Osteoblast (primary cell): ENCODE results near the gene SPATA3. TPM values are rescaled to one million over a fixed set of nuclear protein-coding genes. Genes with fewer than 3 reads are reported as not detected.

ENCODE experiments used
- DNase-seq: peaks from one replicate; pipeline ENCODE4 v3.0.0; 2011; ENCODE audit warnings: low spot score, mixed read lengths; ENCODE audit not compliant: insufficient read length; ENCODE audit errors: missing footprints
- H2AFZ ChIP-seq: 2 replicates; pipeline ENCODE4 v1.6.0; 2011; ENCODE audit warnings: mild to moderate bottlenecking, low read length
- H3K27ac ChIP-seq: 2 replicates; pipeline ENCODE4 v1.5.1; 2011; ENCODE audit warnings: mild to moderate bottlenecking, low read depth, low read length, moderate library complexity
- H3K27me3 ChIP-seq: 2 replicates; pipeline ENCODE4 v1.6.0; 2012; ENCODE audit warnings: mild to moderate bottlenecking, control low read depth, inconsistent platforms, low read length, moderate library complexity; ENCODE audit not compliant: insufficient read depth
- H3K36me3 ChIP-seq: 2 replicates; pipeline ENCODE4 v1.5.1; 2011; ENCODE audit warnings: mild to moderate bottlenecking, low read length, control low read depth, moderate library complexity; ENCODE audit not compliant: insufficient read depth
- H3K4me1 ChIP-seq: 2 replicates; pipeline ENCODE4 v1.5.1; 2011; ENCODE audit warnings: mild to moderate bottlenecking, low read length, control low read depth, moderate library complexity; ENCODE audit not compliant: insufficient read depth
- H3K4me2 ChIP-seq: 2 replicates; pipeline ENCODE4 v1.6.0; 2011; ENCODE audit warnings: mild to moderate bottlenecking, low read length; ENCODE audit not compliant: insufficient read depth
- H3K4me3 ChIP-seq: fragments of 200-600 bp; sonication (generic); 3 replicates; pipeline ENCODE4 v1.5.1; 2012; ENCODE audit warnings: mild to moderate bottlenecking, low read length, inconsistent platforms; ENCODE audit not compliant: insufficient read depth
- H3K79me2 ChIP-seq: 2 replicates; pipeline ENCODE4 v1.6.0; 2012; ENCODE audit warnings: mild to moderate bottlenecking, low read length, control low read depth, inconsistent platforms; ENCODE audit not compliant: insufficient read depth
- H3K9me3 ChIP-seq: 2 replicates; pipeline ENCODE4 v1.5.1; 2011; ENCODE audit warnings: low read depth, low read length, control low read depth
- H4K20me1 ChIP-seq: 2 replicates; pipeline ENCODE4 v1.6.0; 2012; ENCODE audit warnings: mild to moderate bottlenecking, low read length, control low read depth; ENCODE audit not compliant: insufficient read depth
- total RNA-seq: library from RNA; depleted of rRNA; stranded (reverse); fragments of >200 nt; gene quantifications from 2 replicates; pipeline ENCODE4 v1.2.3, GENCODE V29; 2012
- TF ChIP-seq, protein P1 (sequence below): IDR thresholded peaks from 2 replicates; pipeline ENCODE4 v1.5.1; 2011; ENCODE audit warnings: mild to moderate bottlenecking, low read depth, low read length, moderate library complexity; ENCODE audit errors: extremely low read depth

Gene SPATA3
- total RNA-seq, 1 donor: not detected

DNA sequence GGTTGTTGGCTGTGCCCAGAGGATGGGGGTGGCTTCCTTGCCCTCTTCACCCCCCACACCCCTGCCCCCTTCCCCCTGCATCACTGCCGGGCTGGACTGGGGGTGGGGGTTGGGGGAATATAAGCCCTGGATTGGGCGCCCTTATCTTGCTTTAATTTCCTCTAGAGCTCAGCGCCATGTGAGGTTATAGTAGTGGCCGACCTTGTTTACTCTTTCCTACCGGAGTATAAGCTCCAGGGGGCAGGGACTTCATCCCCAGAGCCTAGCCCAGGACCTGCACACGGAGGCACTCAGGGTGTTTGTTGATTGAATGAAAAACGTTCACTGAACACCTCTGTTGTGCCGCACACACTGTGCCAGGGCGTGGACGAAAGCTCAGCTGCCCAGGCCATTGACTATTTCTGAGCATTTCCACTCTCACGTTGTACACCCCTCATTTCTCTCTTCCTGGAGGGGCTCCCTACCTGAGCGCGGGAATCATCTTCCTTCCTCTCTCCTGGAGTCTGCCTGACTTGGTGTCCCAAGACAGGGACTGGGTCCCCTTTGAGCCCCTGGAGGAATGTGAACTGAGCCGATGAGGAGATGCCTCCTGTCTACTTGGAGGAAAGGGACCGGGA, 9.3 kb upstream of the SPATA3 start:
- H4K20me1 ChIP-seq: no peaks in the 10 kb centered on the region
- no peaks in the 10 kb centered on the region for H3K36me3 ChIP-seq
- peak; percentile 82 for DNase-seq
- H3K27me3 ChIP-seq: peaks cover 6% of the 10 kb centered on the region
- peak overlapping the region; percentile 91 for H2AFZ ChIP-seq
- peak overlapping the region; percentile 64 for H3K4me3 ChIP-seq
- H3K4me1 ChIP-seq: peaks cover 4% of the 10 kb centered on the region
- no peaks in the 10 kb centered on the region for H3K79me2 ChIP-seq
- no peak overlapping the region for H3K27ac ChIP-seq
- TF ChIP-seq, protein P1, sequence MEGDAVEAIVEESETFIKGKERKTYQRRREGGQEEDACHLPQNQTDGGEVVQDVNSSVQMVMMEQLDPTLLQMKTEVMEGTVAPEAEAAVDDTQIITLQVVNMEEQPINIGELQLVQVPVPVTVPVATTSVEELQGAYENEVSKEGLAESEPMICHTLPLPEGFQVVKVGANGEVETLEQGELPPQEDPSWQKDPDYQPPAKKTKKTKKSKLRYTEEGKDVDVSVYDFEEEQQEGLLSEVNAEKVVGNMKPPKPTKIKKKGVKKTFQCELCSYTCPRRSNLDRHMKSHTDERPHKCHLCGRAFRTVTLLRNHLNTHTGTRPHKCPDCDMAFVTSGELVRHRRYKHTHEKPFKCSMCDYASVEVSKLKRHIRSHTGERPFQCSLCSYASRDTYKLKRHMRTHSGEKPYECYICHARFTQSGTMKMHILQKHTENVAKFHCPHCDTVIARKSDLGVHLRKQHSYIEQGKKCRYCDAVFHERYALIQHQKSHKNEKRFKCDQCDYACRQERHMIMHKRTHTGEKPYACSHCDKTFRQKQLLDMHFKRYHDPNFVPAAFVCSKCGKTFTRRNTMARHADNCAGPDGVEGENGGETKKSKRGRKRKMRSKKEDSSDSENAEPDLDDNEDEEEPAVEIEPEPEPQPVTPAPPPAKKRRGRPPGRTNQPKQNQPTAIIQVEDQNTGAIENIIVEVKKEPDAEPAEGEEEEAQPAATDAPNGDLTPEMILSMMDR: no peak
- peak overlapping the region; percentile 87 for H3K4me2 ChIP-seq
- no peaks in the 10 kb centered on the region for H3K9me3 ChIP-seq

DNA sequence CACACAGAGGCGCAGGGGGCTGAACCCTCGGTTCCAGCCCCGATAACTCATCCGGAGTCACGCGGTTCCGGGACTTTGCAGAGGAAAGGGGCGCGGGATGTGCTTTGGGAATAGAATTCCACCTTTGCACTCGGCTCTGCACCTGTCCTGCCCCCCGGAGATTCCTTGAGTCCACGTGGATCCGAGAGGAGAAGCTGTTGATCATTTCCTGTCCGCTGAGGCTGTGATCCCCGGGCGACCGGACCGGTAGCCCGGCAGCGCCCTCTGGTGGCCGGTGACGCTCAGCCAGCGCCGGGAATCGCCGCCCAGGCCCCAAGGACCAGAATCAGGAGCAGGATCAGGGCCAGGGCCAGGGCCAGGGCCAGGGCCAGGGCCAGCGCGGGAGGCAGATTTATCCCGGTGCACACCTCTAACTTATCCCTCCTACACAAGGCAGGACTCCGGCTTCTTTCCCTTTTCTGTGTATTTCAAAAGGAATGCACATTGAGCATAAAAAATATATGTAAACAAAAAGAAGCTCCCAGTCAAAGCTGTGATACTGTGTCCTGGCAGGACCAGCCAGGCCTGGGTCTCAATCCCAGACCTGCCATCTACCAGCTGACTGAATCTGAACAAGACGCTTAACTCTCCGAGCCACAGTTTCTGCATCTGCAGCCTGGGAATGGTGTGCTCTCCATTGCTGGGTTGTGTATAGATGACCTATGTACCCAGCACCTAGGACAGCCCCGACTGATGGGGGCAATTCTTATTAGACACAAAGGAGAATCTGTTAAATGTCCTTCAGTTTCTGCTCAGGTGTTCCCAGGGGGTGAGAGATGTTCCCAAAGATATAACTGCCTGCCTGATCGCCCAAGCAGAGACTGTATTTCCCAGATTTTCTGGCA, 8.5 kb upstream of the SPATA3 start:
- Histone ChIP-seq H3K27me3 (peaks cover 9% of the 10 kb centered on the region), H3K9me3 (no peaks in the 10 kb centered on the region), H3K79me2 (no peaks in the 10 kb centered on the region), H3K4me2 (peak overlapping the region; percentile 87), H4K20me1 (no peaks in the 10 kb centered on the region), H3K27ac (no peak overlapping the region), H3K36me3 (no peaks in the 10 kb centered on the region), H3K4me3 (peak overlapping the region; percentile 64), H2AFZ (peak overlapping the region; percentile 91), H3K4me1 (peaks cover 4% of the 10 kb centered on the region)
- peak; percentile 99 for DNase-seq
- TF ChIP-seq, protein P1: peak; percentile 84

DNA sequence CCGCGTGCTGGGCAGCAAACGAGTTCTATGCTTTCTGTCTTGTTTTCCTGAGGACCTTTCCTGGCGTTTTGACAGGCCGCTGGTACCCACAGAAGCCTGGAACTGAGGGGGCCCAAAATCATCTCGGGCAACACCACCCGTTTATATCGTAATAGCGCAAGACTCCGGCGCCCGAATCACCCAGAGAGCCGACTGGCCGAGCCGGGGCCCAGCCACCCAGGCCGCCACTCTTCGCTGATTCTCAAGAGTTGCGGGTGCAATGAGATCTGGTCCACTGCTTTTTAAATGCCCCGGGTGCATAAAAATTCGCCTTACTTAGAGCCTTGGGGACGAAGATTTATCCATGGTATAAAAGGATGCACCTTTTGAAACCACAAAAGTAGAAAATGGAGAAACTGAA, 6.2 kb upstream of the SPATA3 start:
- peaks cover 4% of the 10 kb centered on the region for H3K4me1 ChIP-seq
- H2AFZ ChIP-seq: no peak overlapping the region
- H3K4me3 ChIP-seq: no peak overlapping the region
- H4K20me1 ChIP-seq: no peaks in the 10 kb centered on the region
- no peaks in the 10 kb centered on the region for H3K79me2 ChIP-seq
- H3K9me3 ChIP-seq: no peaks in the 10 kb centered on the region
- no peaks in the 10 kb centered on the region for H3K36me3 ChIP-seq
- no peak for DNase-seq
- TF ChIP-seq, protein P1: no peak
- H3K4me2 ChIP-seq: no peak overlapping the region
- H3K27me3 ChIP-seq: peaks cover 11% of the 10 kb centered on the region
- H3K27ac ChIP-seq: no peak overlapping the region

DNA sequence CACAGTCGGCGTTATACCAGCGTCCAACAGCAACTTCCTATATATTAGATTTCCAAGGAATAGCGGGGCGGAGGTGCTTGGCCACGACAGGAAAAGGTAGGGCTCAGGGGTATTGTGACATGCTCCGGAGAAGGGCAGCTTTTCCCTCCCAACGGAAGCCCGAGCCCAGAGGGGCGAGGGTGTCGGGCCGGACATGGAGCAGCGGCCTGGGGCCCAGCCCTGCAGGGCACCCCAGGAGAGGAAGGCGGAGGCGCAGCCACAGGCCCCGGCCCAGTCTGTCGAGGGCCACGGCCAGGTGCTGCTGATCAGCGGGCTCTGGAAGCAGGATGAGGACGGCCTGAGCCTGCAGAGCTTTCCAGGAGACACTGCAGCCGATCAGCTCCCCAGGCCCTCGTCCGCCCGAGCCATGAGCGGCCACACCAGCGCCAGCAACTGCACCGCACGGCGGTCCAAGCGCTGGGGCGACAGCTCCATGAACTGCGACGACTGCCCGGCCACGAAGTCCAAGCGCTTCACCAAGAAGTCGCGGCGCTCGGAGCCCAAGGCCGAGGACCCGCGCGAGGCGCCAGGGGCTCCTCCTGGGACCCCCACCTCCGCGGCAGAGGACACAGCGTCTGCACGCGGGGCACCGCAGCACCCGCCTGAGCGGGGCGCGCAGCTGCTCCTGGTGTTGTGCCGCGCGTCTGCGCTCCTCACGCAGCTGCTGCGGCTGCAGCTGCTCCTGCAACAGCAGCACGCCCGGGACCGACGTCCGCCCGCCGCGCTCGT, 5.6 kb upstream of the SPATA3 start:
- Histone ChIP-seq H3K4me1 (peaks cover 4% of the 10 kb centered on the region), H3K4me2 (no peak overlapping the region), H3K27ac (no peak overlapping the region), H3K9me3 (no peaks in the 10 kb centered on the region), H3K36me3 (no peaks in the 10 kb centered on the region), H3K4me3 (no peak overlapping the region), H4K20me1 (no peaks in the 10 kb centered on the region), H3K79me2 (no peaks in the 10 kb centered on the region), H3K27me3 (peaks cover 11% of the 10 kb centered on the region), H2AFZ (no peak overlapping the region)
- DNase-seq: no peak
- TF ChIP-seq, protein P1: no peak
